HEK293 (cell line): ENCODE measurements around the gene ADRA1B.

ENCODE experiments used
- CTCF ChIA-PET: fragments of 350-600 bp; formaldehyde crosslinking; extraction: SDS; loops from one replicate; lab custom pipeline; 2021; ENCODE audit warnings: antibody characterized with exemption; lab: Yijun Ruan, JAX
- POLR2A ChIA-PET: fragments of 300-600 bp; formaldehyde crosslinking; extraction: SDS; loops from one replicate; lab custom pipeline; 2020; ENCODE audit warnings: antibody characterized with exemption, inconsistent platforms; lab: Yijun Ruan, JAX
- H3K27ac ChIP-seq: fragments of 200-500 bp; sonication (Bioruptor generic); 2 replicates; pipeline ENCODE4 v1.5.1; 2014; ENCODE audit warnings: low read depth, low read length, control low read depth, inconsistent platforms; ENCODE audit errors: extremely low read depth
- H3K36me3 ChIP-seq, 2 experiments: fragments of 200-500 bp in 1 of 2; sonication (Bioruptor generic) in 1 of 2; 1 replicate in 1 of 2; 2 replicates in 1 of 2; pipeline ENCODE4 v1.5.1; 2014 to 2017; ENCODE audit warnings: inconsistent platforms in 2 of 2, low read length in 2 of 2; ENCODE audit not compliant: control insufficient read depth in 2 of 2, insufficient read depth in 1 of 2
- H3K4me1 ChIP-seq: fragments of 200-500 bp; sonication (Bioruptor generic); 2 replicates; pipeline ENCODE4 v1.5.1; 2014; ENCODE audit warnings: mild to moderate bottlenecking, low read length, inconsistent platforms; ENCODE audit not compliant: control insufficient read depth, insufficient read depth
- H3K4me3 ChIP-seq: 2 replicates; pipeline ENCODE4 v1.5.1; 2011; ENCODE audit warnings: low read depth, mild to moderate bottlenecking, control low read depth, low read length, moderate library complexity
- H3K9me3 ChIP-seq: fragments of 200-500 bp; sonication (Bioruptor generic); 2 replicates; pipeline ENCODE4 v1.5.1; 2014; ENCODE audit warnings: low read depth, low read length, inconsistent platforms; ENCODE audit not compliant: control insufficient read depth, insufficient read depth
- CTCF ChIP-seq: fragments of 450-650 bp; formaldehyde crosslinking; IDR thresholded peaks from 2 replicates; pipeline ENCODE4 v1.5.1; 2016; ENCODE audit warnings: missing biosample characterization, missing genetic modification characterization
- HIC1 ChIP-seq: fragments of 450-650 bp; formaldehyde crosslinking; IDR thresholded peaks from 2 replicates; pipeline ENCODE4 v1.5.1; 2016; ENCODE audit warnings: missing biosample characterization, missing genetic modification characterization
- PBX3 ChIP-seq: sonication (generic); formaldehyde crosslinking; IDR thresholded peaks from 2 replicates; pipeline ENCODE4 v1.8.1; 2022; ENCODE audit warnings: mild to moderate bottlenecking, moderate library complexity, missing genetic modification reagents
- PRDM1 ChIP-seq: fragments of 450-650 bp; formaldehyde crosslinking; IDR thresholded peaks from 2 replicates; pipeline ENCODE4; 2016; ENCODE audit warnings: missing biosample characterization, missing genetic modification characterization
- RBAK ChIP-seq: fragments of 450-650 bp; formaldehyde crosslinking; IDR thresholded peaks from 2 replicates; pipeline ENCODE4 v1.5.1; 2016; ENCODE audit warnings: missing biosample characterization, missing genetic modification characterization
- SALL2 ChIP-seq: fragments of 450-650 bp; formaldehyde crosslinking; IDR thresholded peaks from 2 replicates; pipeline ENCODE4 v1.5.0; 2017; ENCODE audit warnings: missing biosample characterization, mild to moderate bottlenecking, missing genetic modification characterization, borderline replicate concordance
- SCRT2 ChIP-seq: fragments of 450-650 bp; formaldehyde crosslinking; IDR thresholded peaks from 2 replicates; pipeline ENCODE4 v1.5.1; 2016; ENCODE audit warnings: missing biosample characterization, missing genetic modification characterization
- TRIM28 ChIP-seq: IDR thresholded peaks from 2 replicates; pipeline ENCODE4 v1.6.1; 2011; ENCODE audit warnings: low read length, control low read depth, borderline replicate concordance
- YY1 ChIP-seq: fragments of 450-650 bp; formaldehyde crosslinking; IDR thresholded peaks from 2 replicates; pipeline ENCODE4 v1.5.1; 2018; ENCODE audit warnings: missing biosample characterization, missing genetic modification characterization
- YY2 ChIP-seq: fragments of 450-650 bp; formaldehyde crosslinking; IDR thresholded peaks from 2 replicates; pipeline ENCODE4 v1.5.1; 2016; ENCODE audit warnings: missing biosample characterization, missing genetic modification characterization
- ZBTB1 ChIP-seq: fragments of 450-650 bp; formaldehyde crosslinking; IDR thresholded peaks from 2 replicates; pipeline ENCODE4 v1.5.1; 2016; ENCODE audit warnings: missing biosample characterization, missing genetic modification characterization
- ZBTB44 ChIP-seq: fragments of 450-650 bp; IDR thresholded peaks from 2 replicates; pipeline ENCODE4 v1.5.1; 2018; ENCODE audit warnings: missing biosample characterization, mild to moderate bottlenecking, missing genetic modification characterization
- ZFHX2 ChIP-seq: fragments of 450-650 bp; formaldehyde crosslinking; conservative IDR thresholded peaks from 2 replicates; pipeline ENCODE4 v1.5.1; 2016; ENCODE audit warnings: missing biosample characterization, missing genetic modification characterization
- ZNF140 ChIP-seq: fragments of 450-650 bp; formaldehyde crosslinking; IDR thresholded peaks from 2 replicates; pipeline ENCODE4 v1.5.1; 2016; ENCODE audit warnings: missing biosample characterization, missing genetic modification characterization
- ZNF146 ChIP-seq: fragments of 450-650 bp; formaldehyde crosslinking; IDR thresholded peaks from 2 replicates; pipeline ENCODE4 v1.5.1; 2016; ENCODE audit warnings: missing biosample characterization, missing genetic modification characterization
- ZNF169 ChIP-seq: fragments of 450-650 bp; formaldehyde crosslinking; IDR thresholded peaks from 2 replicates; pipeline ENCODE4 v1.5.1; 2016; ENCODE audit warnings: missing biosample characterization, missing genetic modification characterization
- ZNF174 ChIP-seq: fragments of 450-650 bp; formaldehyde crosslinking; IDR thresholded peaks from 2 replicates; pipeline ENCODE4 v1.5.0; 2017; ENCODE audit warnings: missing biosample characterization, mild to moderate bottlenecking, missing genetic modification characterization
- ZNF2 ChIP-seq: fragments of 450-650 bp; formaldehyde crosslinking; IDR thresholded peaks from 2 replicates; pipeline ENCODE4 v1.5.1; 2016; ENCODE audit warnings: missing biosample characterization, missing genetic modification characterization
- ZNF239 ChIP-seq: fragments of 450-650 bp; formaldehyde crosslinking; IDR thresholded peaks from 2 replicates; pipeline ENCODE4 v1.5.1; 2016; ENCODE audit warnings: missing biosample characterization, missing genetic modification characterization
- ZNF324 ChIP-seq: fragments of 450-650 bp; formaldehyde crosslinking; IDR thresholded peaks from 2 replicates; pipeline ENCODE4 v1.5.1; 2016; ENCODE audit warnings: missing biosample characterization, missing genetic modification characterization
- ZNF423 ChIP-seq: fragments of 450-650 bp; formaldehyde crosslinking; IDR thresholded peaks from 2 replicates; pipeline ENCODE4 v1.5.1; 2016; ENCODE audit warnings: missing biosample characterization, missing genetic modification characterization
- ZNF645 ChIP-seq: fragments of 450-650 bp; formaldehyde crosslinking; IDR thresholded peaks from 2 replicates; pipeline ENCODE4; 2016; ENCODE audit warnings: missing biosample characterization, missing genetic modification characterization
- ZNF660 ChIP-seq: fragments of 450-650 bp; IDR thresholded peaks from 2 replicates; pipeline ENCODE4 v1.5.1; 2018; ENCODE audit warnings: missing biosample characterization, mild to moderate bottlenecking, missing genetic modification characterization

ADRA1B gene

GRCh38 chr5:159916841-159917761 lies 819 bp downstream of the ADRA1B start:
- peak overlapping the region; percentile 7; the same call in 1 of the 2 replicates for H3K27ac ChIP-seq
- ChIA-PET CTCF (interaction anchor here (0.6 to 5.7 kb wide), 12 partner anchors 58 to 853 kb away, joined by 3 to 43 read pairs (median 4); no protein-coding TSS in a partner anchor), POLR2A (interaction anchor here (0.7 to 1.9 kb wide), 2 partner anchors 70 kb away, joined by 3 to 4 read pairs; no protein-coding TSS in a partner anchor)
- H3K9me3 ChIP-seq = no peaks in the 10 kb centered on the region
- TF ChIP-seq ZBTB44 (tag by site-specific recombination) (no peak), TRIM28 (no peak), YY2 (no peak), SCRT2 (no peak), CTCF (tag by site-specific recombination) (0 out of 2 replicates have a peak, but pooled peaks have one; percentile 29), PBX3 (CRISPR knock-in tag) (peak; percentile 58; the same call in 1 of the 2 replicates), ZNF2 (tag by site-specific recombination) (no peak), ZNF169 (tag by site-specific recombination) (no peak), ZFHX2 (no peak), ZNF239 (no peak)
- H3K4me1 ChIP-seq = no peaks in the 10 kb centered on the region; the same call in 1 of the 2 replicates
- H3K36me3 ChIP-seq = no peaks in the 10 kb centered on the region
- H3K4me3 ChIP-seq = peak overlapping the region; percentile 41

- Histone ChIP-seq H3K27ac (no peak overlapping the region), H3K9me3 (no peaks in the 10 kb centered on the region), H3K36me3 (no peaks in the 10 kb centered on the region), H3K4me1 (no peaks in the 10 kb centered on the region; the same call in 1 of the 2 replicates), H3K4me3 (no peak overlapping the region)
- CTCF ChIA-PET = interaction anchor here (0.8 to 5.7 kb wide), 6 partner anchors 69 to 607 kb away, joined by 3 to 43 read pairs (median 4); no protein-coding TSS in a partner anchor
- POLR2A ChIA-PET = interaction anchor here (0.7 to 1.9 kb wide), 2 partner anchors 12 to 69 kb away, joined by 3 to 4 read pairs; no protein-coding TSS in a partner anchor
- TF ChIP-seq ZFHX2 (no peak), SALL2 (tag by site-specific recombination) (no peak), ZNF645 (tag by site-specific recombination) (no peak), ZNF140 (tag by site-specific recombination) (no peak), PBX3 (CRISPR knock-in tag) (no peak), YY1 (tag by site-specific recombination) (no peak), ZNF174 (tag by site-specific recombination) (no peak), PRDM1 (no peak), ZBTB1 (tag by site-specific recombination) (no peak), ZNF146 (tag by site-specific recombination) (no peak), RBAK (no peak), ZNF660 (tag by site-specific recombination) (no peak), ZNF423 (tag by site-specific recombination) (no peak), HIC1 (tag by site-specific recombination) (no peak), ZNF324 (tag by site-specific recombination) (no peak)
Observed at GRCh38 chr5:159917994-159918393, 1.7 kb downstream of the ADRA1B start.
